Astrocyte of the hippocampus (primary cell): ENCODE data around the gene CLPX.
A peak's percentile ranks its signal among the peaks of the same experiment; 100 is the strongest.
"Not testable (repeated sequence)": the region's sequence is repeated elsewhere in the genome, so short reads cannot be mapped to it uniquely, and the experiment has no call there.

Experiments
- DNase-seq: peaks from one replicate; pipeline ENCODE4 v3.0.0; 2011; ENCODE audit warnings: low read depth, low spot score

The CLPX gene

GRCh38 chr15:65206750-65207149, 21.6 kb upstream of the CLPX start:
- no peak for DNase-seq

- DNase-seq, result no peak
Observed at GRCh38 chr15:65204931-65205660, 20.0 kb upstream of the CLPX start.

GRCh38 chr15:65204236-65204930, 19.2 kb upstream of the CLPX start:
- DNase-seq, result no peak

GRCh38 chr15:65201918-65202317, 16.8 kb upstream of the CLPX start:
- no peak for DNase-seq

- DNase-seq, result no peak
Observed at GRCh38 chr15:65198571-65198970, 13.4 kb upstream of the CLPX start.

GRCh38 chr15:65197337-65197645, 12.1 kb upstream of the CLPX start:
- no peak for DNase-seq

- DNase-seq, result no peak
Observed at GRCh38 chr15:65196637-65197336, 11.6 kb upstream of the CLPX start.

GRCh38 chr15:65195548-65195923, 10.4 kb upstream of the CLPX start:
- no peak for DNase-seq

- no peak for DNase-seq
Observed at GRCh38 chr15:65194826-65195547, 9.8 kb upstream of the CLPX start.

- no peak for DNase-seq
Observed at GRCh38 chr15:65192016-65192415, 6.9 kb upstream of the CLPX start.

GRCh38 chr15:65189102-65189740, 4.1 kb upstream of the CLPX start:
- peak; percentile 75 for DNase-seq

GRCh38 chr15:65188472-65188871, 3.3 kb upstream of the CLPX start:
- DNase-seq, result not testable (repeated sequence)

GRCh38 chr15:65184305-65184867, 756 bp downstream of the CLPX start:
- DNase-seq, result peak; percentile 79

- no peak for DNase-seq
Observed at GRCh38 chr15:65183865-65184159, 1.3 kb downstream of the CLPX start.

- no peak for DNase-seq
Observed at GRCh38 chr15:65182538-65182937, 2.6 kb downstream of the CLPX start.

GRCh38 chr15:65181582-65182353, 3.4 kb downstream of the CLPX start:
- not testable (repeated sequence) for DNase-seq

GRCh38 chr15:65180167-65180566, 5.0 kb downstream of the CLPX start:
- DNase-seq, result no peak

GRCh38 chr15:65177901-65178300, 7.2 kb downstream of the CLPX start:
- DNase-seq, result no peak

GRCh38 chr15:65176056-65176455, 9.1 kb downstream of the CLPX start:
- DNase-seq, result no peak

GRCh38 chr15:65175511-65175910, 9.6 kb downstream of the CLPX start:
- DNase-seq, result no peak

- no peak for DNase-seq
Observed at GRCh38 chr15:65174509-65174908, 10.6 kb downstream of the CLPX start.
